SK-N-MC (cell line): ENCODE measurements around the gene LTN1.

Experiments used
- EZH2 ChIP-seq: fragments of 200-600 bp; sonication (generic); IDR thresholded peaks from one replicate; pipeline ENCODE4 v1.6.1; 2017; ENCODE audit warnings: antibody characterized with exemption
- FOXP2 ChIP-seq: optimal IDR thresholded peaks from 2 replicates; pipeline ENCODE3; 2011; ENCODE audit warnings: mild to moderate bottlenecking, moderate library complexity; ENCODE audit not compliant: insufficient read depth; ENCODE audit errors: extremely low read length, control extremely low read depth
- POLR2AphosphoS5 ChIP-seq: IDR thresholded peaks from 2 replicates; pipeline ENCODE4 v1.6.1; 2012; ENCODE audit warnings: mild to moderate bottlenecking, low read depth, low read length, borderline replicate concordance

GRCh38 chr21:28913071-28913470 lies 79.6 kb downstream of the LTN1 start:
- TF ChIP-seq POLR2AphosphoS5 (no peak), EZH2 (no peak), FOXP2 (no peak)
